Activated naive CD4-positive, alpha-beta T cell treated with anti-CD3 and anti-CD28 coated beads, Interleukin-2, amount 50 U/mL, for 72 hours (primary cell): ENCODE data around the gene DGKD. TPM values are rescaled to one million over a fixed set of nuclear protein-coding genes. Genes with fewer than 3 reads are reported as not detected.

Experiments
- ATAC-seq, 2 donors: fragments of 150-1000 bp; cut with Tn5 transposase; 2 replicates each; pipeline ENCODE4 v1.10.0; 2021; ENCODE audit warnings: mild to moderate bottlenecking in 2 of 2, moderate library complexity in 2 of 2
- DNase-seq, 2 donors: peaks; one replicate each; pipeline ENCODE4 v3.0.0; 2021 to 2022; ENCODE audit warnings: low spot score in 2 of 2
- H3K27ac Mint-ChIP-seq, 2 donors: one replicate each; pipeline ENCODE4 v1.8.0; 2022; ENCODE audit warnings: mild to moderate bottlenecking in 2 of 2, mixed read lengths in 2 of 2
- H3K36me3 Mint-ChIP-seq, 2 donors: one replicate each; pipeline ENCODE4 v1.8.0; 2022; ENCODE audit warnings: mixed read lengths in 2 of 2
- H3K9me3 Mint-ChIP-seq, 2 donors: one replicate each; pipeline ENCODE4 v1.8.0; 2022; ENCODE audit warnings: mixed read lengths in 2 of 2
- total RNA-seq, 2 donors: library from RNA; stranded (reverse); gene quantifications; one replicate each; pipeline ENCODE4 v1.2.3, GENCODE V29; 2022

Gene DGKD
- total RNA-seq, 2 donors from 2014 or later: 63.2 to 94.8 TPM

GRCh38 chr2:233421091-233421816 is 67.0 kb downstream of the DGKD start:
- DNase-seq (no peak), ATAC-seq (no peak)
- peaks cover 6 to 32% of the 10 kb centered on the region in 2 donors for H3K36me3 Mint-ChIP-seq
- H3K9me3 Mint-ChIP-seq: peaks cover 0 to 3% of the 10 kb centered on the region in 2 donors
- H3K27ac Mint-ChIP-seq: peak overlapping the region; percentile 47 to 91

- DNase-seq: peak in 1 of 2 donors; percentile 34
These were observed 67.9 kb downstream of the DGKD start for GRCh38 chr2:233422050-233422639.

GRCh38 chr2:233422649-233423551 is 68.6 kb downstream of the DGKD start:
- peak in 1 of 2 donors; percentile 1 for ATAC-seq
- Mint-ChIP-seq H3K27ac (peak overlapping the region in 1 of 2 donors; percentile 91), H3K36me3 (peaks cover 12 to 47% of the 10 kb centered on the region in 2 donors), H3K9me3 (peaks cover 0 to 11% of the 10 kb centered on the region in 2 donors)
- no peak for DNase-seq

More at GRCh38 chr2:233422050-233422639, 67.9 kb downstream of the DGKD start:
- Mint-ChIP-seq H3K36me3 (peaks cover 11 to 40% of the 10 kb centered on the region in 2 donors), H3K9me3 (peaks cover 0 to 11% of the 10 kb centered on the region in 2 donors), H3K27ac (peak overlapping the region; percentile 47 to 91)
- ATAC-seq: peak; percentile 35 to 60

- ATAC-seq (no peak), DNase-seq (no peak)
- Mint-ChIP-seq H3K9me3 (peaks cover 0 to 11% of the 10 kb centered on the region in 2 donors), H3K27ac (peak overlapping the region in 1 of 2 donors; percentile 91), H3K36me3 (peaks cover 12 to 51% of the 10 kb centered on the region in 2 donors)
These were observed 69.2 kb downstream of the DGKD start for GRCh38 chr2:233423552-233423860.

- H3K9me3 Mint-ChIP-seq: peaks cover 0 to 11% of the 10 kb centered on the region in 2 donors
- H3K27ac Mint-ChIP-seq: peak overlapping the region; percentile 44 to 91
- DNase-seq: no peak
- no peak for ATAC-seq
- H3K36me3 Mint-ChIP-seq: peaks cover 12 to 51% of the 10 kb centered on the region in 2 donors
These were observed 70.1 kb downstream of the DGKD start for GRCh38 chr2:233424154-233424951.

- Mint-ChIP-seq H3K36me3 (peaks cover 12 to 59% of the 10 kb centered on the region in 2 donors), H3K9me3 (peaks cover 0 to 11% of the 10 kb centered on the region in 2 donors)
- ATAC-seq: peak; percentile 48 to 80
These were observed 72.5 kb downstream of the DGKD start for GRCh38 chr2:233426619-233427342.

GRCh38 chr2:233428008-233428407 is 73.7 kb downstream of the DGKD start:
- peaks cover 0 to 16% of the 10 kb centered on the region in 2 donors for H3K9me3 Mint-ChIP-seq
- H3K27ac Mint-ChIP-seq: peak overlapping the region in 1 of 2 donors; percentile 9
- H3K36me3 Mint-ChIP-seq: peaks cover 12 to 57% of the 10 kb centered on the region in 2 donors
- ATAC-seq (no peak), DNase-seq (no peak)

More at GRCh38 chr2:233426619-233427342, 72.5 kb downstream of the DGKD start:
- DNase-seq: peak in 1 of 2 donors; percentile 36
- H3K27ac Mint-ChIP-seq: peak overlapping the region in 1 of 2 donors; percentile 4

GRCh38 chr2:233428438-233428837 is 74.1 kb downstream of the DGKD start:
- Mint-ChIP-seq H3K9me3 (peaks cover 0 to 16% of the 10 kb centered on the region in 2 donors), H3K27ac (no peak overlapping the region), H3K36me3 (peaks cover 12 to 53% of the 10 kb centered on the region in 2 donors)
- DNase-seq (no peak), ATAC-seq (no peak)

- Mint-ChIP-seq H3K27ac (peak overlapping the region in 1 of 2 donors; percentile 53), H3K36me3 (peaks cover 6 to 44% of the 10 kb centered on the region in 2 donors), H3K9me3 (peaks cover 0 to 16% of the 10 kb centered on the region in 2 donors)
- DNase-seq (no peak), ATAC-seq (no peak)
These were observed 75.0 kb downstream of the DGKD start for GRCh38 chr2:233429175-233429897.

- DNase-seq: no peak
- peaks cover 6 to 38% of the 10 kb centered on the region in 2 donors for H3K36me3 Mint-ChIP-seq
- peaks cover 0 to 16% of the 10 kb centered on the region in 2 donors for H3K9me3 Mint-ChIP-seq
- ATAC-seq: no peak
- H3K27ac Mint-ChIP-seq: peak overlapping the region in 1 of 2 donors; percentile 53
These were observed 75.8 kb downstream of the DGKD start for GRCh38 chr2:233430081-233430480.

- H3K27ac Mint-ChIP-seq: no peak overlapping the region
- peaks cover 0 to 16% of the 10 kb centered on the region in 2 donors for H3K9me3 Mint-ChIP-seq
- ATAC-seq (no peak), DNase-seq (no peak)
- peaks cover 6 to 35% of the 10 kb centered on the region in 2 donors for H3K36me3 Mint-ChIP-seq
These were observed 76.4 kb downstream of the DGKD start for GRCh38 chr2:233430651-233431050.

GRCh38 chr2:233433029-233433428 is 78.7 kb downstream of the DGKD start:
- ATAC-seq (no peak), DNase-seq (no peak)
- Mint-ChIP-seq H3K27ac (no peak overlapping the region), H3K36me3 (peaks cover 0 to 12% of the 10 kb centered on the region in 2 donors), H3K9me3 (peaks cover 0 to 5% of the 10 kb centered on the region in 2 donors)

- no peak for DNase-seq
- ATAC-seq: no peak
- Mint-ChIP-seq H3K36me3 (peaks cover 2 to 10% of the 10 kb centered on the region in 2 donors), H3K9me3 (peaks cover 0 to 5% of the 10 kb centered on the region in 2 donors), H3K27ac (no peak overlapping the region)
These were observed 79.5 kb downstream of the DGKD start for GRCh38 chr2:233433794-233434193.

- H3K27ac Mint-ChIP-seq: no peak overlapping the region
- DNase-seq: no peak
- peaks cover 5 to 10% of the 10 kb centered on the region in 2 donors for H3K36me3 Mint-ChIP-seq
- ATAC-seq: no peak
- H3K9me3 Mint-ChIP-seq: peaks cover 0 to 5% of the 10 kb centered on the region in 2 donors
These were observed 80.5 kb downstream of the DGKD start for GRCh38 chr2:233434666-233435330.
